ENCODE measurements around the gene TRAF5. TPM values are rescaled to one million over a fixed set of nuclear protein-coding genes. Genes with fewer than 3 reads are reported as not detected.

Gene TRAF5
- total RNA-seq, 1 experiment from 2014 or later: 8.8 TPM

DNA sequence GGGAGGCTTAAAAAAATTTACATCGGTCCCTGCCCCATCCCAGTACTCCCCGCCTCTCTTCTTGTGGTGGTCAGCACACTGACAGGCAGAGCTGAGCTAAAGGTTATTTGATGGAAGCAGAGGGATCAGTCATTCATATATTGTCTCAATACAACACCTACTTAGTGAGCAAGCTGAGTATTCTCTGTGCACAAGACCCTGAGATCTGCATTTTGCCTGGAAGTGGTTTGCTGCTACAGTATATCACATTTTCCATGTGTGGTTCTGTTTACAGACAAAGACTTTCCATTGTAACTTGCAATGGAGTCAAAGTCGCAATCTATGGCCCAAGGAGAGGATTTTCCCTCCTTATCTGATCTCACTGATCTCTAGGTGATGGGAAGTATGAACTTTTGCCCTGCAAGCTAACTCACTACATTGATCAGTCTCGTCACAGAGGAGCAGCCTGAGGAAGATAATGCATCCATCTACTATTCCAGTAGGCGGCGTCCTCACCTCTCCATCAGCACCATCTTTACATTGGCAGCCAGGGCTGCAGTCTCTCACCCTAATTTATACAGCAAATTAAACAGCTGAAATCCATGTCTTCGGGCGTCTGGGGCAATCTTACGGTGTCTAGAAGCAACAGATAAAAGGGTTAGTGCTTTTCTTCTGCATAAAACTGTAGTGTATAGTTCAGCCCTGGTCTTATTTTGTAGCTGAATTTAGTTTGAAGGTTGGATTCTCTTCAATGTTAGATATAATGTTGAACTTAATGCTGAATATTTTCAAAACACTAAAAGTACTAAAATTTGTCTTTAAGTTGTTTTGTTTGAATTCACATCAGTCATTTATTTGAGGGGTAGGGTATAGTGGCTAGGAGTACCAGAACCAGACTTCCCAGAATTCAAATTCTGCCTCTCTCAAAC, 3.2 kb upstream of the TRAF5 start:
- CTCF ChIA-PET: interaction anchor here (0.5 to 1.3 kb wide), 7 partner anchors 20 to 191 kb away, joined by 3 to 6 read pairs (median 4); no protein-coding TSS in a partner anchor
- intact Hi-C loops (cut with micrococcal nuclease; ENCODE audit: unreplicated experiment): loop anchor here (1.0 to 2.0 kb wide), 5 partner anchors 30 to 332 kb away; no protein-coding TSS in a partner anchor
- no peaks in the 10 kb centered on the region for H3K9me3 Mint-ChIP-seq (ENCODE audit: unreplicated experiment)
- BruUV-seq (replicated peaks): no TSS peak
- H3K36me3 Mint-ChIP-seq (ENCODE audit: insufficient read depth, unreplicated experiment): no peaks in the 10 kb centered on the region
- Histone ChIP-seq H3K9me3 (no peaks in the 10 kb centered on the region), H3K36me3 (ENCODE audit: control insufficient read depth, insufficient read depth, low read length) (no peaks in the 10 kb centered on the region), H3K4me3 (ENCODE audit: low read depth, low read length) (no peak overlapping the region), H3K27me3 (replicated peaks; ENCODE audit: control insufficient read depth, insufficient read depth, low read length) (no peaks in the 10 kb centered on the region), H3K4me1 (no peaks in the 10 kb centered on the region; the same call in 1 of the 2 replicates)
- H3K4me1 Mint-ChIP-seq (ENCODE audit: low read depth, unreplicated experiment): no peaks in the 10 kb centered on the region
- TF ChIP-seq, protein P1, sequence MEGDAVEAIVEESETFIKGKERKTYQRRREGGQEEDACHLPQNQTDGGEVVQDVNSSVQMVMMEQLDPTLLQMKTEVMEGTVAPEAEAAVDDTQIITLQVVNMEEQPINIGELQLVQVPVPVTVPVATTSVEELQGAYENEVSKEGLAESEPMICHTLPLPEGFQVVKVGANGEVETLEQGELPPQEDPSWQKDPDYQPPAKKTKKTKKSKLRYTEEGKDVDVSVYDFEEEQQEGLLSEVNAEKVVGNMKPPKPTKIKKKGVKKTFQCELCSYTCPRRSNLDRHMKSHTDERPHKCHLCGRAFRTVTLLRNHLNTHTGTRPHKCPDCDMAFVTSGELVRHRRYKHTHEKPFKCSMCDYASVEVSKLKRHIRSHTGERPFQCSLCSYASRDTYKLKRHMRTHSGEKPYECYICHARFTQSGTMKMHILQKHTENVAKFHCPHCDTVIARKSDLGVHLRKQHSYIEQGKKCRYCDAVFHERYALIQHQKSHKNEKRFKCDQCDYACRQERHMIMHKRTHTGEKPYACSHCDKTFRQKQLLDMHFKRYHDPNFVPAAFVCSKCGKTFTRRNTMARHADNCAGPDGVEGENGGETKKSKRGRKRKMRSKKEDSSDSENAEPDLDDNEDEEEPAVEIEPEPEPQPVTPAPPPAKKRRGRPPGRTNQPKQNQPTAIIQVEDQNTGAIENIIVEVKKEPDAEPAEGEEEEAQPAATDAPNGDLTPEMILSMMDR (IDR thresholded peaks at IDR 0.05; ENCODE audit: insufficient read depth in 1 of 2, low read depth in 1 of 2, low read length in 1 of 2, severe bottlenecking in 1 of 2, unreplicated experiment in 1 of 2): peak; percentile 73 to 84
- no peak overlapping the region for H3K27ac Mint-ChIP-seq (ENCODE audit: unreplicated experiment)
- H3K4me3 Mint-ChIP-seq (ENCODE audit: unreplicated experiment): no peak overlapping the region
- POLR2A ChIA-PET: no interaction called here
- H3K27me3 Mint-ChIP-seq (ENCODE audit: insufficient read depth, unreplicated experiment): no peaks in the 10 kb centered on the region
- DNase-seq: peak; percentile 65 to 68

DNA sequence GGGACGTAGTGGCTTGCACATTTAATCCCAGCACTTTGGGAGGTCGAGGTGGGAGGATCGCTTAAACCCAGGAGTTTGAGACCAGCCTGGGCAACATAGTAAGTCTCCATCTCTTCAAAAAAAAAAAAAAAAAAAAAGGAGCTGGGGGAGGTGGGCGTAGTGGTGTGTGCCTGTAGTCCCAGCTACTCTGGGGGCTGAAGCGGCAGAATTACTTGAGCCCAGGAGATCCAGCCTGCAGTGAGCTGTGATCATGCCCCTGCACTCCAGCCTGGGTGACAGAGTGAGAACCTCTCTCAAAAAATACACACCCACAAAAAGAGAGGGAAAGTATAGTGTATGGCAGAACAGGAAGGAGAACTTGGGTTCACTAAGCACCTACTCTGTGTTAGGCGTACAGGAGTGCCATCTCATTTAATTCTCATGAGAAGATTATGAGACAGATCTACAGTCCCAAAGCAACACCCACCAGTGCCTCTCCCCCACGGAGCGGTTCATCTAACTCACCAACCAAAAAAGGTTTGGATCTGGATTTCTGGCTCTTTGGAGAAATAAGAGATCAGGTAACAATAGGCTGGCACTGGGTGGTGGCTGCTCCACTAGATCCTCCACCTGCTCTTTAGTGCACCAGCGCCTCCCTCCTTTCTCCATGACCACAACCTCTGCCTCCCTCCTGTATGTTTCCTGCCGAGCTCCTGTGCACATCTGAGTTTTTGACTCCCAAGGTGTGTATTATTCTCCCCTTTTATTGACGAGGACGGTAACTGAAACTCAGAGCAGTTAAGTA, 1.4 kb upstream of the TRAF5 start:
- Mint-ChIP-seq H3K4me1 (ENCODE audit: low read depth, unreplicated experiment) (peaks cover 2% of the 10 kb centered on the region), H3K27me3 (ENCODE audit: insufficient read depth, unreplicated experiment) (no peaks in the 10 kb centered on the region), H3K27ac (ENCODE audit: unreplicated experiment) (no peak overlapping the region), H3K36me3 (ENCODE audit: insufficient read depth, unreplicated experiment) (no peaks in the 10 kb centered on the region), H3K4me3 (ENCODE audit: unreplicated experiment) (peak overlapping the region; percentile 87), H3K9me3 (ENCODE audit: unreplicated experiment) (no peaks in the 10 kb centered on the region)
- no peaks in the 10 kb centered on the region for H3K9me3 ChIP-seq
- no peak for DNase-seq
- no peak overlapping the region for H3K4me3 ChIP-seq (ENCODE audit: low read depth, low read length)
- intact Hi-C loops (cut with micrococcal nuclease; ENCODE audit: unreplicated experiment): no loop called here
- peaks cover 4% of the 10 kb centered on the region for H3K4me1 ChIP-seq
- BruUV-seq (replicated peaks): no TSS peak
- TF ChIP-seq, protein P1 (IDR thresholded peaks at IDR 0.05; ENCODE audit: insufficient read depth in 1 of 2, low read depth in 1 of 2, low read length in 1 of 2, severe bottlenecking in 1 of 2, unreplicated experiment in 1 of 2): no peak
- no peaks in the 10 kb centered on the region for H3K36me3 ChIP-seq (ENCODE audit: control insufficient read depth, insufficient read depth, low read length)
- ChIA-PET POLR2A (no interaction called here), CTCF (interaction anchor here (0.6 kb wide), 1 partner anchor 151 kb away, joined by 3 read pairs; no protein-coding TSS in a partner anchor)
- H3K27me3 ChIP-seq (replicated peaks; ENCODE audit: control insufficient read depth, insufficient read depth, low read length): no peaks in the 10 kb centered on the region

GRCh38 chr1:211326140-211326527, 499 bp upstream of the TRAF5 start:
- peak overlapping the region; percentile 66 for H3K4me3 ChIP-seq (ENCODE audit: low read depth, low read length)
- DNase-seq: no peak
- no peaks in the 10 kb centered on the region for H3K27me3 ChIP-seq (replicated peaks; ENCODE audit: control insufficient read depth, insufficient read depth, low read length)
- peak overlapping the region; percentile 63 for H3K27ac Mint-ChIP-seq (ENCODE audit: unreplicated experiment)
- no peaks in the 10 kb centered on the region for H3K9me3 ChIP-seq
- H3K4me1 ChIP-seq: peaks cover 4% of the 10 kb centered on the region
- H3K27me3 Mint-ChIP-seq (ENCODE audit: insufficient read depth, unreplicated experiment): no peaks in the 10 kb centered on the region
- peak overlapping the region; percentile 87 for H3K4me3 Mint-ChIP-seq (ENCODE audit: unreplicated experiment)
- TF ChIP-seq, protein P1 (IDR thresholded peaks at IDR 0.05; ENCODE audit: insufficient read depth in 1 of 2, low read depth in 1 of 2, low read length in 1 of 2, severe bottlenecking in 1 of 2, unreplicated experiment in 1 of 2): no peak
- H3K9me3 Mint-ChIP-seq (ENCODE audit: unreplicated experiment): no peaks in the 10 kb centered on the region
- no peaks in the 10 kb centered on the region for H3K36me3 Mint-ChIP-seq (ENCODE audit: insufficient read depth, unreplicated experiment)
- H3K36me3 ChIP-seq (ENCODE audit: control insufficient read depth, insufficient read depth, low read length): no peaks in the 10 kb centered on the region
- ChIA-PET POLR2A (no interaction called here), CTCF (no interaction called here)
- no TSS peak for BruUV-seq (replicated peaks)
- intact Hi-C loops (cut with micrococcal nuclease; ENCODE audit: unreplicated experiment): no loop called here
- peaks cover 10% of the 10 kb centered on the region for H3K4me1 Mint-ChIP-seq (ENCODE audit: low read depth, unreplicated experiment)

All from Caco-2 (cell line).